Myocyte (in vitro differentiated cells): ENCODE measurements around the gene KDM7A. TPM values are rescaled to one million over a fixed set of nuclear protein-coding genes. Genes with fewer than 3 reads are reported as not detected.

Experiments used
- total RNA-seq: library from RNA; depleted of rRNA; stranded (reverse); fragments of >200 nt; gene quantifications from 2 replicates; pipeline ENCODE4 v1.2.3, GENCODE V29; 2014

KDM7A gene
- total RNA-seq, 1 donor from 2014 or later = 12.3 TPM

Other genes with a start within 250 kb of the KDM7A start
- 15.8 and 17.4 TPM in 2 replicates for gene PARP12, start 114.0 kb downstream of the KDM7A start, total RNA-seq
- 36.0 and 40.3 TPM in 2 replicates for gene SLC37A3, start 221.5 kb upstream of the KDM7A start, total RNA-seq
- gene RAB19, start 227.1 kb upstream of the KDM7A start, total RNA-seq = not detected in 2 replicates